AG09309 (cell line): Measurements from ENCODE around the gene SLC49A3.
"Not testable (repeated sequence)": the region's sequence is repeated elsewhere in the genome, so short reads cannot be mapped to it uniquely, and the experiment has no call there.

Experiments
- DNase-seq: peaks from one replicate; pipeline ENCODE4 v3.0.0-alpha.2; 2010; ENCODE audit warnings: low read depth
- H3K4me3 ChIP-seq: 2 replicates; pipeline ENCODE4 v1.5.1; 2011; ENCODE audit warnings: mild to moderate bottlenecking, low read depth, low read length, moderate library complexity; ENCODE audit not compliant: control insufficient read depth
- CTCF ChIP-seq: IDR thresholded peaks from 2 replicates; pipeline ENCODE4 v1.5.1; 2011; ENCODE audit warnings: mild to moderate bottlenecking, low read depth, low read length, inconsistent platforms; ENCODE audit not compliant: insufficient read depth, control insufficient read depth; ENCODE audit errors: missing control alignments

Gene SLC49A3

GRCh38 chr4:675980-676870 lies 12.7 kb downstream of the SLC49A3 start:
- no peak overlapping the region for H3K4me3 ChIP-seq
- DNase-seq, result no peak
- TF ChIP-seq CTCF, result no peak

GRCh38 chr4:675036-675882 lies 13.7 kb downstream of the SLC49A3 start:
- H3K4me3 ChIP-seq, result peak overlapping the region; percentile 84
- TF ChIP-seq CTCF, result no peak
- DNase-seq, result no peak

- peak; percentile 68 for TF ChIP-seq CTCF
- peak within 1 kb of the TSS; percentile 88 for H3K4me3 ChIP-seq
- DNase-seq, result peak; percentile 74
Measured at GRCh38 chr4:674172-675035, 14.5 kb downstream of the SLC49A3 start, which contains the start of the genes ATP5ME and MYL5. Gene ATP5ME (minus strand): TSS chr4:674276. CDS start chr4:674247, 29 bp downstream. Gene MYL5 (plus strand): TSS chr4:674542. CDS start chr4:678027, 3,485 bp downstream.

- H3K4me3 ChIP-seq, result peak overlapping the region; percentile 88
- no peak for TF ChIP-seq CTCF
- DNase-seq, result no peak
Measured at GRCh38 chr4:673349-674091, 15.4 kb downstream of the SLC49A3 start.

- H3K4me3 ChIP-seq, result no peak overlapping the region
- no peak for DNase-seq
- no peak for TF ChIP-seq CTCF
Measured at GRCh38 chr4:671769-672168, 17.2 kb downstream of the SLC49A3 start.

GRCh38 chr4:669806-670559 lies 19.0 kb downstream of the SLC49A3 start:
- not testable (repeated sequence) for H3K4me3 ChIP-seq, DNase-seq

- not testable (repeated sequence) for H3K4me3 ChIP-seq, DNase-seq
Measured at GRCh38 chr4:668219-668618, 20.7 kb downstream of the SLC49A3 start.
